Vagina (tissue), 2 donors: ENCODE results near the gene ETV5.

Experiments used
- POLR2A ChIP-seq, 2 donors: fragments of 450-650 bp; IDR thresholded peaks; one replicate each; pipeline ENCODE4 v1.6.1; 2017; ENCODE audit warnings: antibody characterized with exemption in 2 of 2, mild to moderate bottlenecking in 2 of 2, moderate library complexity in 2 of 2
- POLR2AphosphoS5 ChIP-seq, 2 donors: sonication (generic); formaldehyde crosslinking; IDR thresholded peaks; one replicate each; pipeline ENCODE4 v1.9.0; 2017; ENCODE audit warnings: antibody characterized with exemption in 2 of 2, mild to moderate bottlenecking in 2 of 2, low read depth in 1 of 2; ENCODE audit not compliant: insufficient read depth in 1 of 2
- TF ChIP-seq, protein P1 (sequence below), 3 experiments: fragments of 450-650 bp in 2 of 3; fragments of 200-600 bp in 1 of 3; sonication (generic) in 1 of 3; IDR thresholded peaks; one replicate each; pipeline ENCODE4 v1.5.1; 2017 to 2019; ENCODE audit warnings: antibody characterized with exemption in 3 of 3, mild to moderate bottlenecking in 2 of 3, moderate library complexity in 2 of 3

DNA sequence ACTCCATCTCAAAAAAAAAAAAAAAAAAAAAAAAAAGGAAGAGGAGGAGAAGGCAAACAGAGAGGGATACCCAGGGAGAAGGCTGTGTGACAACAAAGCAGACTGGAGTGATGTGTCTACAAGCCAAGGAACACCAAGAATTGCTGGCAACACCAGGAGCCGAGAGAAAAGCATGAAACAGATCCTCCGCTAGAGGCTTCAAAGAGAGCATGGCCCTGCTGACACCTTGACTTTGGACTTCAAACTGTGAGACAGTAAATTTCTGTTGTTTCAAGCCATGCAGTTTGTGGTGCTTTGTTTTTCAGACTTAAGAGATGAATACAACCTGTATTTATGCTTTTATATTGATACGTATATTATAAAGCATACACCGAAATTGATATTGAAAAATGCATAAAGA lies 96.8 kb downstream of the ETV5 start:
- TF ChIP-seq, protein P1, sequence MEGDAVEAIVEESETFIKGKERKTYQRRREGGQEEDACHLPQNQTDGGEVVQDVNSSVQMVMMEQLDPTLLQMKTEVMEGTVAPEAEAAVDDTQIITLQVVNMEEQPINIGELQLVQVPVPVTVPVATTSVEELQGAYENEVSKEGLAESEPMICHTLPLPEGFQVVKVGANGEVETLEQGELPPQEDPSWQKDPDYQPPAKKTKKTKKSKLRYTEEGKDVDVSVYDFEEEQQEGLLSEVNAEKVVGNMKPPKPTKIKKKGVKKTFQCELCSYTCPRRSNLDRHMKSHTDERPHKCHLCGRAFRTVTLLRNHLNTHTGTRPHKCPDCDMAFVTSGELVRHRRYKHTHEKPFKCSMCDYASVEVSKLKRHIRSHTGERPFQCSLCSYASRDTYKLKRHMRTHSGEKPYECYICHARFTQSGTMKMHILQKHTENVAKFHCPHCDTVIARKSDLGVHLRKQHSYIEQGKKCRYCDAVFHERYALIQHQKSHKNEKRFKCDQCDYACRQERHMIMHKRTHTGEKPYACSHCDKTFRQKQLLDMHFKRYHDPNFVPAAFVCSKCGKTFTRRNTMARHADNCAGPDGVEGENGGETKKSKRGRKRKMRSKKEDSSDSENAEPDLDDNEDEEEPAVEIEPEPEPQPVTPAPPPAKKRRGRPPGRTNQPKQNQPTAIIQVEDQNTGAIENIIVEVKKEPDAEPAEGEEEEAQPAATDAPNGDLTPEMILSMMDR (IDR thresholded peaks at IDR 0.05): no peak
- no peak for TF ChIP-seq POLR2A (IDR thresholded peaks at IDR 0.05)
- TF ChIP-seq POLR2AphosphoS5 (IDR thresholded peaks at IDR 0.05; ENCODE audit: insufficient read depth in 1 of 2, low read depth in 1 of 2): no peak
